KMS-11 (cell line): ENCODE measurements around the gene FNDC3B.

Experiments used
- H2AFZ ChIP-seq: fragments of 200-600 bp; sonication (generic); 2 replicates; pipeline ENCODE4 v1.6.1; 2016; ENCODE audit warnings: antibody characterized with exemption, mixed run types, low read depth
- H3K27ac ChIP-seq: fragments of 200-600 bp; sonication (generic); 2 replicates; pipeline ENCODE4 v1.6.1; 2016; ENCODE audit warnings: mild to moderate bottlenecking, mixed run types
- H3K27me3 ChIP-seq: fragments of 200-600 bp; sonication (generic); 2 replicates; pipeline ENCODE4 v1.6.1; 2017; ENCODE audit warnings: mild to moderate bottlenecking, low read depth, mixed run types, moderate library complexity; ENCODE audit not compliant: insufficient read depth
- H3K36me3 ChIP-seq: fragments of 200-600 bp; sonication (generic); 2 replicates; pipeline ENCODE4 v1.6.1; 2017; ENCODE audit warnings: mild to moderate bottlenecking, mixed run types; ENCODE audit not compliant: insufficient read depth
- H3K4me1 ChIP-seq: fragments of 200-600 bp; sonication (generic); 2 replicates; pipeline ENCODE4 v1.6.1; 2016; ENCODE audit warnings: mild to moderate bottlenecking, low read depth, mixed run types; ENCODE audit not compliant: poor library complexity, severe bottlenecking
- H3K4me2 ChIP-seq: fragments of 200-600 bp; sonication (generic); 2 replicates; pipeline ENCODE4 v1.7.0; 2016; ENCODE audit warnings: mild to moderate bottlenecking, mixed run types
- H3K4me3 ChIP-seq: fragments of 200-600 bp; sonication (generic); IDR thresholded peaks from 2 replicates; pipeline ENCODE4 v1.6.1; 2017; ENCODE audit warnings: low read depth, low read length, mixed read lengths; ENCODE audit not compliant: insufficient read depth
- H3K79me2 ChIP-seq: fragments of 200-600 bp; sonication (generic); 2 replicates; pipeline ENCODE4 v1.6.1; 2016; ENCODE audit warnings: low read depth, mixed run types; ENCODE audit not compliant: insufficient read depth
- H3K9ac ChIP-seq: fragments of 200-600 bp; sonication (generic); 2 replicates; pipeline ENCODE4 v1.6.1; 2016; ENCODE audit warnings: mild to moderate bottlenecking, mixed run types
- H4K20me1 ChIP-seq: fragments of 200-600 bp; sonication (generic); 2 replicates; pipeline ENCODE4 v1.6.1; 2016; ENCODE audit warnings: mild to moderate bottlenecking, mixed run types; ENCODE audit not compliant: insufficient read depth
- CTCF ChIP-seq: fragments of 200-600 bp; sonication (generic); conservative IDR thresholded peaks from 2 replicates; pipeline ENCODE4 v1.6.1; 2017; ENCODE audit warnings: low read depth, mild to moderate bottlenecking, antibody characterized with exemption, low read length, moderate library complexity, mixed read lengths

FNDC3B gene

GRCh38 chr3:172024679-172025078 is 14.7 kb upstream of the FNDC3B start:
- Histone ChIP-seq H3K4me1 (no peaks in the 10 kb centered on the region), H3K79me2 (no peaks in the 10 kb centered on the region), H4K20me1 (no peaks in the 10 kb centered on the region), H3K36me3 (no peaks in the 10 kb centered on the region), H3K27ac (no peak overlapping the region), H3K27me3 (no peaks in the 10 kb centered on the region), H2AFZ (no peak overlapping the region), H3K4me2 (no peak overlapping the region), H3K9ac (no peak overlapping the region), H3K4me3 (no peak overlapping the region)
- TF ChIP-seq CTCF, result no peak

- Histone ChIP-seq H3K27ac (no peak overlapping the region), H3K79me2 (no peaks in the 10 kb centered on the region), H3K4me2 (no peak overlapping the region), H3K27me3 (no peaks in the 10 kb centered on the region), H3K4me1 (no peaks in the 10 kb centered on the region), H4K20me1 (no peaks in the 10 kb centered on the region), H3K4me3 (no peak overlapping the region), H3K36me3 (no peaks in the 10 kb centered on the region), H2AFZ (no peak overlapping the region), H3K9ac (no peak overlapping the region)
- TF ChIP-seq CTCF, result no peak
Observed at GRCh38 chr3:172029425-172030098, 9.8 kb upstream of the FNDC3B start.

GRCh38 chr3:172030181-172030580 is 9.2 kb upstream of the FNDC3B start:
- no peaks in the 10 kb centered on the region for H3K36me3 ChIP-seq
- H3K4me1 ChIP-seq, result peaks cover 6% of the 10 kb centered on the region
- no peak overlapping the region for H3K4me3 ChIP-seq
- TF ChIP-seq CTCF, result no peak
- no peak overlapping the region for H2AFZ ChIP-seq
- H3K4me2 ChIP-seq, result no peak overlapping the region
- H3K27me3 ChIP-seq, result no peaks in the 10 kb centered on the region
- H3K27ac ChIP-seq, result no peak overlapping the region
- H4K20me1 ChIP-seq, result no peaks in the 10 kb centered on the region
- no peak overlapping the region for H3K9ac ChIP-seq
- no peaks in the 10 kb centered on the region for H3K79me2 ChIP-seq

- H3K4me1 ChIP-seq, result peaks cover 24% of the 10 kb centered on the region
- no peaks in the 10 kb centered on the region for H4K20me1 ChIP-seq
- no peak overlapping the region for H2AFZ ChIP-seq
- H3K4me2 ChIP-seq, result no peak overlapping the region
- H3K4me3 ChIP-seq, result no peak overlapping the region
- H3K27ac ChIP-seq, result no peak overlapping the region
- H3K36me3 ChIP-seq, result no peaks in the 10 kb centered on the region
- TF ChIP-seq CTCF, result no peak
- no peaks in the 10 kb centered on the region for H3K27me3 ChIP-seq
- H3K9ac ChIP-seq, result no peak overlapping the region
- H3K79me2 ChIP-seq, result no peaks in the 10 kb centered on the region
Observed at GRCh38 chr3:172031996-172032395, 7.4 kb upstream of the FNDC3B start.
